ENCODE results near the gene WDR6.

WDR6 gene

DNA sequence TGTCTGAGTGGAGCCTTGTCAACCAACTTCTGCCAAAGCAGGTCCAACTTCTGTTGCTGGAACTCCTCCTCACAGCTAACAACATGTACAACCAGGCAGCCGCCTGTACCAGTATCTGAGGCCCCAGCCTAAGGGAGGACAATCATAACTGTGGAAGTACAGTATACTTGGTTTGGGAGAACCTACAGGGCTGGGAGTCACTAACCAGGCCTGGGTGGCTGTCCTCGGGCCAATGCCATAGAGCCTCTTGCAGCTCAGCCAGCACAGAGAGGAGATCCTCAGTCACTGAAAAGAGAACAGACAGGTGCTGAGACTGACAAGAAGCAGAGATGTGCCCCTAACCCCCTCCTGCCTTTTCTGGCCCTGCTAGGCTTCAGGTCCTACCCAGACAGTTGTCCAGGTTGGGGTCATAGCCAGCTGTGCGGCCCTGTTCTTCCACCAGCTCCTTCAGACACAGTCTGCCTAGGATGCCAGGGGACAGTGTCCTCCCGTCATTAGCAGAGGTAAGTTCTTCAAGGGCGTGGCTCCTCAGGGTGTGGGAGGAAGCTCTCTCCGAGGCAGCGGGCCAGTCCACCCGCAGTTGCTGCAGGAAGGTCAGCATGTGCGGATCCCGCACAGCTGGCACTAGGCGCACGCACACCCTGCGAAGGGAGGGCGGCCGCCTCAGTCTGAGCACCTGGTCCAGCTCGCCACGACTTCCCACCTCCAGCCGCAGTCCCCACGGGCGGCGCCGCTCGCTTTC, 10.2 kb downstream of the WDR6 start:
- no peak for DNase-seq (ENCODE audit: low read depth)
- TF ChIP-seq, protein P1, sequence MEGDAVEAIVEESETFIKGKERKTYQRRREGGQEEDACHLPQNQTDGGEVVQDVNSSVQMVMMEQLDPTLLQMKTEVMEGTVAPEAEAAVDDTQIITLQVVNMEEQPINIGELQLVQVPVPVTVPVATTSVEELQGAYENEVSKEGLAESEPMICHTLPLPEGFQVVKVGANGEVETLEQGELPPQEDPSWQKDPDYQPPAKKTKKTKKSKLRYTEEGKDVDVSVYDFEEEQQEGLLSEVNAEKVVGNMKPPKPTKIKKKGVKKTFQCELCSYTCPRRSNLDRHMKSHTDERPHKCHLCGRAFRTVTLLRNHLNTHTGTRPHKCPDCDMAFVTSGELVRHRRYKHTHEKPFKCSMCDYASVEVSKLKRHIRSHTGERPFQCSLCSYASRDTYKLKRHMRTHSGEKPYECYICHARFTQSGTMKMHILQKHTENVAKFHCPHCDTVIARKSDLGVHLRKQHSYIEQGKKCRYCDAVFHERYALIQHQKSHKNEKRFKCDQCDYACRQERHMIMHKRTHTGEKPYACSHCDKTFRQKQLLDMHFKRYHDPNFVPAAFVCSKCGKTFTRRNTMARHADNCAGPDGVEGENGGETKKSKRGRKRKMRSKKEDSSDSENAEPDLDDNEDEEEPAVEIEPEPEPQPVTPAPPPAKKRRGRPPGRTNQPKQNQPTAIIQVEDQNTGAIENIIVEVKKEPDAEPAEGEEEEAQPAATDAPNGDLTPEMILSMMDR (conservative IDR thresholded peaks at IDR 0.05; ENCODE audit: low read depth, low read length) = no peak

DNA sequence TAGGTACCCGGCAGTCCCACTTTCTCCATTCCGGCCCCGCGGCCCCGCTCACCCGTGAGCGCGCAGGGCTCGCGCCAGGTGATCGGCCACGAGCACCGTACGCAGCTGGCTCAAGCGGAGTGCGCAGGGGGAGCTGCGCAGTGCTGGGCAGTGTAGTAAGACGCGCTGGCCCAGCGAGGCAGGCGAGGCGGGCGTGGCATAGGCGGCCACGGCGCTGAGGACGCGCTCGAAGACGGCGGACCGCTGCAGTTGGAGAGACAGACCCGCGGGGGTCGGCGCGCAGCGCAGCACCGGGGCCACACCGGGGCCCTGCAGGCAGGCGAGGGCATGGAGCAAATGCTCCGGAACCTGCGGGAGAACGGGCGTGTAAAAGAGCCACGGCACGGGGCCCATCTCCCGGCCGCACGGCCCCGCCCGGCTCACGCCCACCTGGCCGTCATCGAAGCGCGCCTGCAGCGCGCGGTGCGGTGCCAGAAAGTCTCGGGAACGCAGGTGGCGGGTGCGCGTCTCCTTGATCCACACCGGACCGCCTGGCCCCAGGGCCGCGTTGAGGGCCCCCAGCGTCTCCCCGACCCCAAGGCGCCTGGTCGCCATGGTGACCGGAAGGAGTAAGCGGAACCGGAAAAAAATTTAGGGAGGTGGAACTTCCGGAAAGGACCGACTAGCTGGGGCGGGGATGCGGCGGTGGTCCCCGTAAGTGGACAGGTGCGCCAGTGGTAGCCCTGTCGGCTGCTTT, 10.9 kb downstream of the WDR6 start, which contains the start of gene DALRD3:
DALRD3 (minus strand) TSS at position 610 of the 736 bp plus-strand sequence; CDS start at position 594, 16 bp downstream.
- no peak for DNase-seq (ENCODE audit: low read depth)
- TF ChIP-seq, protein P1 (conservative IDR thresholded peaks at IDR 0.05; ENCODE audit: low read depth, low read length) = no peak
- H3K4me3 ChIP-seq (ENCODE audit: low read length) = peak within 1 kb of the TSS; percentile 73

More for the DNA sequence above, 10.2 kb downstream of the WDR6 start:
- peak overlapping the region; percentile 73 for H3K4me3 ChIP-seq (ENCODE audit: low read length)

DNA sequence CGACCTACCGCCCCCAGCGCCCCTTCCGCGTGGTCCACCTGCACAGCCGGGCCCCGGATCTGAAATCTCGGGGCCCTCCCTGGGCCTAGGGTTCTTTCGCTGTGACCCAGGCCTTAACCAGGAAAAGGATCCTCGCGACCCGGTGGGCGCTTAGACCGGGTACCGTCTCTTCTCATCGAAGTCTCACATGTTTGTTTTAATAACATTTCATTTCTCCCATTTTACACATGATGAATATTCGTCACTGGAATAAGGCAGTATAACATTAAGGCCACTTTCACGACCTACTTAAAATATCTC, 11.5 kb downstream of the WDR6 start:
- DNase-seq (ENCODE audit: low read depth) = no peak
- peak overlapping the region; percentile 73 for H3K4me3 ChIP-seq (ENCODE audit: low read length)
- TF ChIP-seq, protein P1 (conservative IDR thresholded peaks at IDR 0.05; ENCODE audit: low read depth, low read length) = no peak

DNA sequence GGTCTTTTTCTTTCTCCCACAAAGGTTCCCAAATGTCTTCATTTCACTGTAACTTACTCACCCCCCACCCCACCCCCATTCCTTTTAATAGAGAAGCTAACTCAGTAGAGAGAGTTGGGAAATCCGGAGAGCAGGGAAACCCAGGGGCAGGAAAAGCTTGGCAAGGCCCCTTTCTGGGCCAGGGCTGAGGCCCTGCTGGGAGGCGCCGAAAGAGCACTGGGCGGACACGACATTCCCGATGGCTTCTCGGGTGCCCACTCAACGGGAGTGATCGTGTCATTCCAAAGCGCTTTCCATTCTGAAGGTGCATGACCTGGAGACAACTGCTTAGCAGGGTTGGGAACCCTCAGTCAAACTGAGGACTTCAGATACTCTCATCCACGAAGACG, 12.7 kb downstream of the WDR6 start:
- H3K4me3 ChIP-seq (ENCODE audit: low read length) = peak overlapping the region; percentile 83
- DNase-seq (ENCODE audit: low read depth) = no peak
- TF ChIP-seq, protein P1 (conservative IDR thresholded peaks at IDR 0.05; ENCODE audit: low read depth, low read length) = no peak

DNA sequence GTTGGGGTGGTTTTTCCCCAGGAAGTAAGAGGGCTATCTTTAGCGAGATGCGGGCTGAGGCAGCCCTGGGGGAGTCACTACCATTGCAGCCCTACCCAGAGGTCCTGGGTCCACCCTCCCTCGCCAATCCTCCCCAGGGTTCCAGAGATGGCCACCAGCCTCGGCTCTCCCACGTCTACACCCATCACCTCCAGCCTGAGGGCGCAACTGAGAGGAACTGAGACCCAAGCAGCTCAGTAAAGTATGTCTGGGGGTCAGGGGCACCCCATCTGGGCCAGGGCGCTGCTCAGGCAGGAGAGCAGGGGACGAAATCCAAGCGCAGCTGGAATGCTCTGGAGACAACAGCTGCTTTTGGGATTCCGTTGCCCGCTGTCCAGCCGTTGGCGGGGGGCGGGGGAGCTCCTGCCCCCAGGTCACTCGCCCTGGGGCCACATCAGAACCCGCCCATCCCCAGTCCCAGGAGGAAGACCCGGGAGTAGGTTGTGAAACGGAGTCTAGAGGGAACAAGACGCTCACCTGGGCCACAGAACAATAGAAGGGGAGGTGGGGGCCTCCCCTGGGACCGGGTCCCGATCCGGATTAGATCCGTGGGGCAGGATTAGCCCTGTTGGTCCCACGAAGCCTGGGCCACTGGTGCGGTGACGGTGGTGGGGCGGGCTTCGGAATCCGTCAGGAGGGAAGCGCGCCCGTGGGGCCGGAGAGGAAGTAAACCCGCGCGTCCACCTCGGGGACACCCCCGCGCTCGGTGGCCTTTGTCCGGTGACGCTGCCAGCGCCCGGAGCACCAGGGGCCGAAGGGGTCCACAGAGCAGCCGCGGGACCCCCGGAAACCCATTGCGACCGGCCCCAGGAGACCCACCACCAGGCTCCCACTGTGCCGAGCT, 13.4 kb downstream of the WDR6 start:
- peak overlapping the region; percentile 83 for H3K4me3 ChIP-seq (ENCODE audit: low read length)
- no peak for DNase-seq (ENCODE audit: low read depth)
- TF ChIP-seq, protein P1 (conservative IDR thresholded peaks at IDR 0.05; ENCODE audit: low read depth, low read length) = no peak

DNA sequence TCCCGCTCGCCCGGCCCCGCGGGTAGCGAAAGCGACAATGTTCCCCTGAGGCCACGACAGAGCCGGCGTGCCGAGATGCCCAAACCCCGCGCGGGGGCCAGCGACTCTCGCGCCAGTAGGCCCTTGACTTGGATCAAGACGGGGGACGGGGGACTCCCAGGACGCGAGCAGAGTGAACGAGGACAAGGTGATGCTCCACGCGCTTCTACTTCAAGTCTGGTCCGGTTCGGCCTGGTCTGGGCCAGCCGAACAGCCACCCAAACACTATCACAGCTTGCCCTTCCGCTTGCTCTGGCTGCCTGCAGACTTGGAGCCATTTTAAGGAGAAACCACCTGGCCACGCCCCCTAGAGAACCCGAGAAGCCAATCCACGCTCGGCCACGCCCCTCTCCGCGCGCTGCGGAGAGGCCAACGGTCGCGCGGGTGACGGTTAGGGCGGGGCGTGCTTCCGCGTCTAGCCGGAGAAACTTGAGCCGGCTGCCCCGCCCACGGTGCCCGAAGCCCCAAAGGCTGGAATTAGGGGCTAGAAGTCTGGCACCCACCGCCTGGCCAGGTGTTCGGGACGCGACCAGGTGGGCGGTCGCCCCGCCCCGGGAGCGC, 14.1 kb downstream of the WDR6 start:
- H3K4me3 ChIP-seq (ENCODE audit: low read length) = peak overlapping the region; percentile 83
- TF ChIP-seq, protein P1 (conservative IDR thresholded peaks at IDR 0.05; ENCODE audit: low read depth, low read length) = no peak
- DNase-seq (ENCODE audit: low read depth) = peak; percentile 80

Measured in retinal pigment epithelial cell (primary cell).